HG03469 (cell line): ENCODE data around the gene TMEM167A.
"Not testable (repeated sequence)": the region's sequence is repeated elsewhere in the genome, so short reads cannot be mapped to it uniquely, and the experiment has no call there.

Source experiments
- ATAC-seq: cut with Tn5 transposase; IDR thresholded peaks from one replicate; pipeline ENCODE4 v1.9.1; 2021; ENCODE audit warnings: mild to moderate bottlenecking, moderate library complexity, moderate number of reproducible peaks; ENCODE audit not compliant: unreplicated experiment

Gene TMEM167A

GRCh38 chr5:83092619-83093018 is 15.4 kb upstream of the TMEM167A start:
- ATAC-seq: no peak

- no peak for ATAC-seq
Observed at GRCh38 chr5:83090169-83090568, 13.0 kb upstream of the TMEM167A start.

- no peak for ATAC-seq
Observed at GRCh38 chr5:83085106-83085505, 7.9 kb upstream of the TMEM167A start.

- no peak for ATAC-seq
Observed at GRCh38 chr5:83084336-83084735, 7.1 kb upstream of the TMEM167A start.

- no peak for ATAC-seq
Observed at GRCh38 chr5:83082750-83083149, 5.6 kb upstream of the TMEM167A start.

- ATAC-seq: no peak
Observed at GRCh38 chr5:83077662-83078261, 568 bp upstream of the TMEM167A start.

GRCh38 chr5:83072966-83073365 is 4.2 kb downstream of the TMEM167A start:
- ATAC-seq: no peak

GRCh38 chr5:83071286-83072051 is 5.7 kb downstream of the TMEM167A start:
- ATAC-seq: no peak

GRCh38 chr5:83069096-83069799 is 7.9 kb downstream of the TMEM167A start:
- ATAC-seq: no peak

- ATAC-seq: not testable (repeated sequence)
Observed at GRCh38 chr5:83067377-83067776, 9.8 kb downstream of the TMEM167A start.

GRCh38 chr5:83066548-83067110 is 10.6 kb downstream of the TMEM167A start:
- no peak for ATAC-seq

GRCh38 chr5:83059341-83059740 is 17.9 kb downstream of the TMEM167A start:
- ATAC-seq: no peak

GRCh38 chr5:83058726-83059125 is 18.5 kb downstream of the TMEM167A start:
- ATAC-seq: no peak

- no peak for ATAC-seq
Observed at GRCh38 chr5:83055166-83055565, 22.0 kb downstream of the TMEM167A start.

GRCh38 chr5:83050723-83051340 is 26.4 kb downstream of the TMEM167A start:
- no peak for ATAC-seq

- ATAC-seq: no peak
Observed at GRCh38 chr5:83049370-83049885, 27.8 kb downstream of the TMEM167A start.

GRCh38 chr5:83048811-83049210 is 28.4 kb downstream of the TMEM167A start:
- no peak for ATAC-seq

- ATAC-seq: no peak
Observed at GRCh38 chr5:83048277-83048676, 28.9 kb downstream of the TMEM167A start.

- no peak for ATAC-seq
Observed at GRCh38 chr5:83044926-83045325, 32.3 kb downstream of the TMEM167A start.

- ATAC-seq: no peak
Observed at GRCh38 chr5:83042507-83042906, 34.7 kb downstream of the TMEM167A start.

GRCh38 chr5:83038924-83039323 is 38.3 kb downstream of the TMEM167A start:
- no peak for ATAC-seq
